ENCODE measurements around the gene NDUFB3. TPM values are rescaled to one million over a fixed set of nuclear protein-coding genes. Genes with fewer than 3 reads are reported as not detected.

The NDUFB3 gene
- total RNA-seq, 1 donor from 2014 or later: 93.9 TPM

DNA sequence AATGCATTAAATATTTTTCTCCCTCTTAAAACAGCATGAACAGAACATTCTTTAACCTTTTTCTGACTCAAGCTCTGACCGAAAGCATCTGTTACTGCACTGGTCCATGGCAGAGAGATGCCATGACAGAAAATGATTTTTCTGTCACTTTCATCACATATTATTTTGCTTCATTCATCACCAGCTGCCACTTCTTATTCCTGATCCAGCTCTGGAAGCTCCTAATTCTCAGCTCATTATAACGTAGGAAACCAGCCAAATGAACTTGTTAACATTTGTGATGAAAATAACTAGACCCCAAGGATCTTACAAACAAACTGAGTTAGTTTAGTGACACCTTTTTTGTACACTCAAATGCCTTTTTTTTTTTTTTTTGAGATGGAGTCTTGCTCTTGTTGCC, 36.5 kb downstream of the NDUFB3 start:
- TF ChIP-seq, protein P1, sequence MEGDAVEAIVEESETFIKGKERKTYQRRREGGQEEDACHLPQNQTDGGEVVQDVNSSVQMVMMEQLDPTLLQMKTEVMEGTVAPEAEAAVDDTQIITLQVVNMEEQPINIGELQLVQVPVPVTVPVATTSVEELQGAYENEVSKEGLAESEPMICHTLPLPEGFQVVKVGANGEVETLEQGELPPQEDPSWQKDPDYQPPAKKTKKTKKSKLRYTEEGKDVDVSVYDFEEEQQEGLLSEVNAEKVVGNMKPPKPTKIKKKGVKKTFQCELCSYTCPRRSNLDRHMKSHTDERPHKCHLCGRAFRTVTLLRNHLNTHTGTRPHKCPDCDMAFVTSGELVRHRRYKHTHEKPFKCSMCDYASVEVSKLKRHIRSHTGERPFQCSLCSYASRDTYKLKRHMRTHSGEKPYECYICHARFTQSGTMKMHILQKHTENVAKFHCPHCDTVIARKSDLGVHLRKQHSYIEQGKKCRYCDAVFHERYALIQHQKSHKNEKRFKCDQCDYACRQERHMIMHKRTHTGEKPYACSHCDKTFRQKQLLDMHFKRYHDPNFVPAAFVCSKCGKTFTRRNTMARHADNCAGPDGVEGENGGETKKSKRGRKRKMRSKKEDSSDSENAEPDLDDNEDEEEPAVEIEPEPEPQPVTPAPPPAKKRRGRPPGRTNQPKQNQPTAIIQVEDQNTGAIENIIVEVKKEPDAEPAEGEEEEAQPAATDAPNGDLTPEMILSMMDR (IDR thresholded peaks at IDR 0.05; ENCODE audit: partially characterized antibody, unreplicated experiment): no peak
- Mint-ChIP-seq H3K36me3 (ENCODE audit: unreplicated experiment) (no peaks in the 10 kb centered on the region), H3K4me1 (ENCODE audit: low read depth, unreplicated experiment) (no peaks in the 10 kb centered on the region), H3K4me3 (ENCODE audit: unreplicated experiment) (no peak overlapping the region), H3K27me3 (ENCODE audit: unreplicated experiment) (no peaks in the 10 kb centered on the region), H3K9me3 (ENCODE audit: unreplicated experiment) (no peaks in the 10 kb centered on the region), H3K27ac (ENCODE audit: unreplicated experiment) (no peak overlapping the region)
- no peak for DNase-seq

DNA sequence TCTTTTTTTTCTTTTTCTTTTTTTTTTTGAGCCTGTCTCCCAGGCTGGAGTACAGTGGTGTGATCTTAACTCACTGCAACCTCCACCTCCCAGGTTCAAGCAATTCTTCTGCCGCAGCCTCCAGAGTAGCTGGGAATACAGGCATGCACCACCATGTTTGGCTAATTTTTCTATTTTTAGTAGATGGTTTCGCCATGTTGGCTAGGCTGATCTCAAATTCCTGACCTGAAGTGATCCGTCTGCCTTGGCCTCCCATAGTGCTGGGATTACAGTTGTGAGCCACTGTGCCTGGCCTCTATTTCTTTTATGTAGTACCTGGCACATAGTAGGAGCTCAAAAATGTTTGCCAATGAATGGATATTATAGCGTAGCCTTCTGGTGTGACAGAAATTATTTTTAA, 37.4 kb downstream of the NDUFB3 start:
- Mint-ChIP-seq H3K27ac (ENCODE audit: unreplicated experiment) (no peak overlapping the region), H3K4me1 (ENCODE audit: low read depth, unreplicated experiment) (no peaks in the 10 kb centered on the region), H3K36me3 (ENCODE audit: unreplicated experiment) (no peaks in the 10 kb centered on the region), H3K9me3 (ENCODE audit: unreplicated experiment) (no peaks in the 10 kb centered on the region), H3K27me3 (ENCODE audit: unreplicated experiment) (no peaks in the 10 kb centered on the region), H3K4me3 (ENCODE audit: unreplicated experiment) (no peak overlapping the region)
- TF ChIP-seq, protein P1 (IDR thresholded peaks at IDR 0.05; ENCODE audit: partially characterized antibody, unreplicated experiment): no peak
- DNase-seq: no peak

DNA sequence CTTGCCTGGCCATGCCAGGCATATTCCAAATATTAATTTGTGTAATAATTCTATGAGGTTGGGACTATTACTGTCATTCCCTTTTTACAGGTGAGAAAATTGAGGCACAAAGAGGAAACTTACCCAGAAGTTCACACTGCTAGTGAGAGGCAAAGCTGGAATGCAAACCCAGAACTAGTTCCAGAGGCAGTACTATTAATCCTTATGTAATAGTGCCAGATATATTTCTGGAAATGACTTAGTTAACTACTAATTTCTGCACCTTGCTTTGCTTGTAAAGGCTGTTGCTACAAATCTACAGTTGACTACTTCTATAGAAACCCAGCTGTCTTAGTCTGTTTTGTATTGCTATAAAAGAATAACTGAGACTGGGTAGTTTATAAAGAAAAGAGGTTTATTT, 38.8 kb downstream of the NDUFB3 start:
- no peak for DNase-seq
- peaks cover 5% of the 10 kb centered on the region for H3K4me1 Mint-ChIP-seq (ENCODE audit: low read depth, unreplicated experiment)
- peaks cover 2% of the 10 kb centered on the region for H3K9me3 Mint-ChIP-seq (ENCODE audit: unreplicated experiment)
- no peaks in the 10 kb centered on the region for H3K36me3 Mint-ChIP-seq (ENCODE audit: unreplicated experiment)
- H3K27me3 Mint-ChIP-seq (ENCODE audit: unreplicated experiment): no peaks in the 10 kb centered on the region
- TF ChIP-seq, protein P1 (IDR thresholded peaks at IDR 0.05; ENCODE audit: partially characterized antibody, unreplicated experiment): no peak
- H3K27ac Mint-ChIP-seq (ENCODE audit: unreplicated experiment): no peak overlapping the region
- H3K4me3 Mint-ChIP-seq (ENCODE audit: unreplicated experiment): no peak overlapping the region

DNA sequence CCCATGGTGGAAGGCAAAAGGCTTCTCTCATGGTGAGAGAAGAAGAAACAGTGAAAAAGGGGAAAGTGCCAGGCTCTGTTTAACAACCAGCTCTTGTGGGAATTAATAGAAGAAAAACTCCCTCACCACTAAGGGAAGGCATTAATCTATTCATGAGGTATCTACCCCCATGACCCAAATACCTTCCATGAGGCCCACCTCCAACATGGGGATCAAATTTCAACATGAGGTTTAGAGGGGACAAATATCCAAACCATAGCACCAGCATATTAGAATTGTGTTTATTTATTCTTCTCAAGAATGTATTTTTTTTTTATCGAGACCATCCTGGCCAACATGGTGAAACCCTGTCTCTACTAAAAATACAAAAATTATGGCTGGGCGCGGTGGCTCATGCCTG, 39.3 kb downstream of the NDUFB3 start:
- H3K27me3 Mint-ChIP-seq (ENCODE audit: unreplicated experiment): peaks cover 1% of the 10 kb centered on the region
- no peaks in the 10 kb centered on the region for H3K36me3 Mint-ChIP-seq (ENCODE audit: unreplicated experiment)
- DNase-seq: no peak
- peaks cover 5% of the 10 kb centered on the region for H3K9me3 Mint-ChIP-seq (ENCODE audit: unreplicated experiment)
- H3K4me1 Mint-ChIP-seq (ENCODE audit: low read depth, unreplicated experiment): peaks cover 5% of the 10 kb centered on the region
- H3K27ac Mint-ChIP-seq (ENCODE audit: unreplicated experiment): no peak overlapping the region
- no peak overlapping the region for H3K4me3 Mint-ChIP-seq (ENCODE audit: unreplicated experiment)
- TF ChIP-seq, protein P1 (IDR thresholded peaks at IDR 0.05; ENCODE audit: partially characterized antibody, unreplicated experiment): no peak

DNA sequence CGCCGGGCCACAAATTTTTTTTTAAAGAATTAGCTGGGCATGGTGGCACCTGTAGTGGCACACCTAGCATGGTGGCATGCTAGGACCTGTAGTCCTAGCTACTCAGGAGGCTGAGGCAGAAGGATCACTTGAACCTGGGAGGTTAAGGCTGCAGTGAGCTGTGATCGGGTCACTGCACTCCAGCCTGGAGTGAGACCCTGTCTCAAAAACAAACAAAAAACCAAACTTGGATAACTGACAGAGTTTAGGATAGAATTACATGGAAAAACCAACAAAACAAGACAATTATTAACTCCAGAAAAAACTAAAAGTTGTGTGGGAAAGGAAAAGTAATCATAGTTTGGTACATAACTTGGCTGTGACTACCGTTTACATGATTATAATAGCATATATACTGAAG, 42.5 kb downstream of the NDUFB3 start:
- Mint-ChIP-seq H3K4me3 (ENCODE audit: unreplicated experiment) (peak overlapping the region; percentile 30), H3K36me3 (ENCODE audit: unreplicated experiment) (no peaks in the 10 kb centered on the region), H3K27ac (ENCODE audit: unreplicated experiment) (peak overlapping the region; percentile 59), H3K4me1 (ENCODE audit: low read depth, unreplicated experiment) (peaks cover 16% of the 10 kb centered on the region), H3K27me3 (ENCODE audit: unreplicated experiment) (peaks cover 1% of the 10 kb centered on the region), H3K9me3 (ENCODE audit: unreplicated experiment) (peaks cover 5% of the 10 kb centered on the region)
- no peak for DNase-seq
- TF ChIP-seq, protein P1 (IDR thresholded peaks at IDR 0.05; ENCODE audit: partially characterized antibody, unreplicated experiment): no peak

Data from glutamatergic neuron (in vitro differentiated cells).